ENCODE measurements around the gene SHC3. TPM values are rescaled to one million over a fixed set of nuclear protein-coding genes. Genes with fewer than 3 reads are reported as not detected.

The SHC3 gene
- total RNA-seq, 4 donors from 2014 or later = 2.2 to 4.0 (median 3.1) TPM

- Histone ChIP-seq H3K27ac (replicated peaks in 1 of 4) (peak overlapping the region; percentile 97 to 100 (median 99)), H3K9me3 (no peaks in the 10 kb centered on the region), H3K4me1 (peaks cover 58 to 89% (median 83%) of the 10 kb centered on the region in 4 donors), H3K36me3 (peaks cover 0 to 14% (median 12%) of the 10 kb centered on the region in 4 donors), H3K4me3 (peak overlapping the region; percentile 86 to 100 (median 97)), H3K27me3 (no peaks in the 10 kb centered on the region)
- intact Hi-C loops (cut with DNase I) = loop anchor here (5.0 kb wide), 1 partner anchor 219 kb away; no protein-coding TSS in a partner anchor
- TF ChIP-seq POLR2AphosphoS5 (IDR thresholded peaks at IDR 0.05) (no peak), CTCF (IDR thresholded peaks at IDR 0.05) (no peak), EP300 (IDR thresholded peaks at IDR 0.05) (no peak), POLR2A (IDR thresholded peaks at IDR 0.05; ENCODE audit: low read depth) (no peak)
- DNase-seq (ENCODE audit: extremely low spot score) = peak; percentile 86
- WGBS = 45% methylated on average over 12 of the region's 14 CpGs
Measured at GRCh38 chr9:88996046-88996920, 182.3 kb downstream of the SHC3 start.

GRCh38 chr9:88995627-88996026, 183.0 kb downstream of the SHC3 start:
- no peak for TF ChIP-seq CTCF (IDR thresholded peaks at IDR 0.05)
- TF ChIP-seq POLR2A (IDR thresholded peaks at IDR 0.05; ENCODE audit: low read depth) = no peak
- TF ChIP-seq POLR2AphosphoS5 (IDR thresholded peaks at IDR 0.05) = no peak
- no peak for TF ChIP-seq EP300 (IDR thresholded peaks at IDR 0.05)
- H3K4me1 ChIP-seq = peaks cover 53 to 86% (median 82%) of the 10 kb centered on the region in 4 donors
- no peak for DNase-seq (ENCODE audit: extremely low spot score)
- WGBS = 36% methylated on average over 6 of the region's 6 CpGs
- intact Hi-C loops (cut with DNase I) = loop anchor here (5.0 kb wide), 1 partner anchor 218 kb away; no protein-coding TSS in a partner anchor
- no peaks in the 10 kb centered on the region for H3K9me3 ChIP-seq
- peak overlapping the region; percentile 97 to 100 (median 99) for H3K27ac ChIP-seq (replicated peaks in 1 of 4)
- peaks cover 0 to 14% (median 12%) of the 10 kb centered on the region in 4 donors for H3K36me3 ChIP-seq
- no peaks in the 10 kb centered on the region for H3K27me3 ChIP-seq
- H3K4me3 ChIP-seq = peak overlapping the region; percentile 86 to 100 (median 97)

- intact Hi-C loops (cut with DNase I) = loop anchor here (5.0 kb wide), 1 partner anchor 218 kb away; no protein-coding TSS in a partner anchor
- Histone ChIP-seq H3K4me3 (peak overlapping the region; percentile 86 to 100 (median 97)), H3K4me1 (peaks cover 49 to 86% (median 82%) of the 10 kb centered on the region in 4 donors), H3K36me3 (peaks cover 0 to 14% (median 12%) of the 10 kb centered on the region in 4 donors), H3K27ac (replicated peaks in 1 of 4) (peak overlapping the region; percentile 97 to 100 (median 99)), H3K9me3 (no peaks in the 10 kb centered on the region), H3K27me3 (no peaks in the 10 kb centered on the region)
- DNase-seq (ENCODE audit: extremely low spot score) = no peak
- WGBS = 27% methylated on average over 6 of the region's 6 CpGs
- TF ChIP-seq CTCF (IDR thresholded peaks at IDR 0.05) (no peak), EP300 (IDR thresholded peaks at IDR 0.05) (no peak), POLR2A (IDR thresholded peaks at IDR 0.05; ENCODE audit: low read depth) (no peak), POLR2AphosphoS5 (IDR thresholded peaks at IDR 0.05) (no peak)
Measured at GRCh38 chr9:88995200-88995577, 183.4 kb downstream of the SHC3 start.

GRCh38 chr9:88994469-88995199, 184.0 kb downstream of the SHC3 start:
- Histone ChIP-seq H3K4me1 (peaks cover 49 to 86% (median 82%) of the 10 kb centered on the region in 4 donors), H3K36me3 (peaks cover 0 to 14% (median 12%) of the 10 kb centered on the region in 4 donors), H3K9me3 (no peaks in the 10 kb centered on the region), H3K4me3 (peak overlapping the region; percentile 86 to 100 (median 97)), H3K27ac (replicated peaks in 1 of 4) (peak overlapping the region; percentile 97 to 100 (median 99)), H3K27me3 (no peaks in the 10 kb centered on the region)
- no peak for DNase-seq (ENCODE audit: extremely low spot score)
- TF ChIP-seq CTCF (IDR thresholded peaks at IDR 0.05) (no peak), EP300 (IDR thresholded peaks at IDR 0.05) (no peak), POLR2A (IDR thresholded peaks at IDR 0.05; ENCODE audit: low read depth) (no peak), POLR2AphosphoS5 (IDR thresholded peaks at IDR 0.05) (no peak)
- 42% methylated on average over 8 of the region's 9 CpGs for WGBS
- intact Hi-C loops (cut with DNase I) = loop anchor here (5.0 kb wide), 2 partner anchors 217 to 347 kb away; no protein-coding TSS in a partner anchor
